HEK293T (cell line): ENCODE data around the gene CCL27.

Experiments used
- CTBP1 ChIP-seq: fragments of 450-650 bp; IDR thresholded peaks from 2 replicates; pipeline ENCODE4 v1.6.1; 2016; ENCODE audit warnings: borderline replicate concordance
- FOXK2 ChIP-seq: fragments of 450-650 bp; IDR thresholded peaks from 2 replicates; pipeline ENCODE4 v1.6.1; 2016; ENCODE audit warnings: mild to moderate bottlenecking
- FOXM1 ChIP-seq: fragments of 450-650 bp; IDR thresholded peaks from 2 replicates; pipeline ENCODE4 v1.6.1; 2017; ENCODE audit warnings: mild to moderate bottlenecking, borderline replicate concordance
- LEF1 ChIP-seq: fragments of 450-650 bp; IDR thresholded peaks from 2 replicates; pipeline ENCODE4 v1.6.1; 2017; ENCODE audit warnings: mild to moderate bottlenecking, borderline replicate concordance

DNA sequence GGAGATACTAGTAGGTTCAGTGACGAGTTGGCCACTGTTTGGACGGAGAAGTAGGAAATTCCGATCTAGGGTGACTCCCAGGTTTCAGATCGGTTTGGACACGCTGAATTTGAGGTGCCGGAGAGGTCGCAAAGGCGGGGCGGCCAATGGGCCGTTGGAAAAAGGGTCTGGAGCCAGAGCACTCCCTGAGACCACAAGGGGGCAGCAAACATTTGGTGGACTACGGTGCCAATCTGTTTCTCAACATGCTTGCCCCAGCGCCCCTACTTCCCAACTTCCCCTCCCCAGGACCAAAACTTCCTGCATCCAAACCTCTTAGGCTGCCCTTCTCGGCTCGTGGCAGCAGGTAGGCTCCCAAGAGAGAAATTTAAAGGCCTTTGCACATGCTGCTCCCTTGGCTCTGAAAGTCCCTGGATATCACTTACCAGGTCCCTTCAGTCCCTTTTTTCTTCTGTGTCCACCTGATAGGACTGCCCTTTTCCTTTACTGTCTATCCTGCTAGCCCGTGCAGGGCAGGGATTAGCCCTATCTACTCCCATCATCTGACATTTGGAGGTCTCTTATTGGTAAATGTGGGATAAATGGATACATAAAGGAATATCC is 49.6 kb downstream of the CCL27 start:
- no peak for TF ChIP-seq LEF1
- no peak for TF ChIP-seq FOXM1
- TF ChIP-seq FOXK2 = no peak
- no peak for TF ChIP-seq CTBP1
